Thoracic aorta endothelial cell (primary cell): ENCODE measurements around the gene COL4A3. TPM values are rescaled to one million over a fixed set of nuclear protein-coding genes. Genes with fewer than 3 reads are reported as not detected.

Experiments used
- total RNA-seq: library from RNA; depleted of rRNA; stranded (reverse); fragments of >200 nt; gene quantifications from 2 replicates; pipeline ENCODE4 v1.2.3, GENCODE V29; 2012

Gene COL4A3
- 0.13 and 0.14 TPM in 2 replicates for total RNA-seq

GRCh38 chr2:227163998-227164762 is at the start of gene COL4A3, which contains the start of gene COL4A4:
Gene COL4A3, plus strand, starts transcription at chr2:227164624. Its CDS starts 103 bp downstream, at chr2:227164727.
Gene COL4A4, minus strand, starts transcription at chr2:227164205. Its CDS starts 16,722 bp downstream, at chr2:227147483.

GRCh38 chr2:227324995-227325838 is 160.8 kb downstream of the COL4A3 start, which contains the start of gene MFF:
Gene MFF, plus strand, starts transcription at chr2:227325251. Its CDS starts 5,415 bp downstream, at chr2:227330666.

Other genes starting within 250 kb of the COL4A3 start
- gene COL4A4, start 419 bp upstream of the COL4A3 start, total RNA-seq: 0.29 and 0.93 TPM in 2 replicates
- gene MFF, start 160.6 kb downstream of the COL4A3 start, total RNA-seq: 101 and 108 TPM in 2 replicates
- gene TM4SF20, start 214.7 kb downstream of the COL4A3 start, total RNA-seq: not detected in 2 replicates
- not detected in 2 replicates for gene SCYGR1, start 223.3 kb downstream of the COL4A3 start, total RNA-seq